ENCODE data around the gene UFSP1. TPM values are rescaled to one million over a fixed set of nuclear protein-coding genes. Genes with fewer than 3 reads are reported as not detected.

The UFSP1 gene
- total and polyA plus RNA-seq, 2 of the 13 experiments (the other 11 are each of a cell fraction or from before 2014, with no cell fraction given): 0.65 to 3.3 TPM

GRCh38 chr7:100895956-100896731 is 6.6 kb upstream of the UFSP1 start (continued):
- TF ChIP-seq RNF2 (conservative IDR thresholded peaks at IDR 0.05; ENCODE audit: low read depth) (peak; percentile 40), AKAP8 (CRISPR knock-in tag; IDR thresholded peaks at IDR 0.05) (no peak), THAP7 (CRISPR knock-in tag; IDR thresholded peaks at IDR 0.05) (no peak), U2AF2 (IDR thresholded peaks at IDR 0.05; ENCODE audit: low read depth, low read length) (no peak), THAP8 (CRISPR knock-in tag; IDR thresholded peaks at IDR 0.05; ENCODE audit: borderline replicate concordance) (no peak), HNF1B (CRISPR knock-in tag; IDR thresholded peaks at IDR 0.05) (no peak), ZNF513 (CRISPR knock-in tag; conservative IDR thresholded peaks at IDR 0.05) (no peak), HOXD1 (CRISPR knock-in tag; IDR thresholded peaks at IDR 0.05) (no peak), TCF7 (IDR thresholded peaks at IDR 0.05; ENCODE audit: low read depth) (no peak), GLMP (CRISPR knock-in tag; IDR thresholded peaks at IDR 0.05; ENCODE audit: borderline replicate concordance) (no peak), SRF (IDR thresholded peaks at IDR 0.05; ENCODE audit: low read depth, low read length) (no peak), ZSCAN29 (CRISPR knock-in tag; conservative IDR thresholded peaks at IDR 0.05) (no peak), ZNF709 (CRISPR knock-in tag; IDR thresholded peaks at IDR 0.05) (no peak), ZSCAN5A (CRISPR knock-in tag; IDR thresholded peaks at IDR 0.05; ENCODE audit: borderline replicate concordance) (no peak), HNRNPLL (IDR thresholded peaks at IDR 0.05; ENCODE audit: low read depth, low read length, poor library complexity, severe bottlenecking) (peak; percentile 15), CSRNP1 (CRISPR knock-in tag; IDR thresholded peaks at IDR 0.05) (no peak), NPAS2 (CRISPR knock-in tag; IDR thresholded peaks at IDR 0.05; ENCODE audit: borderline replicate concordance) (no peak), ZNF7 (CRISPR knock-in tag; IDR thresholded peaks at IDR 0.05) (no peak), NFYB (CRISPR knock-in tag; IDR thresholded peaks at IDR 0.05) (no peak), ZNF143 (CRISPR knock-in tag; IDR thresholded peaks at IDR 0.05) (no peak)

Data from HepG2 (cell line).